Endothelial cell of umbilical vein (primary cell): ENCODE results near the gene PLXNA4. TPM values are rescaled to one million over a fixed set of nuclear protein-coding genes. Genes with fewer than 3 reads are reported as not detected.

ENCODE experiments used
- BruUV-seq: library from RNA; stranded (reverse); fragments of 400-500 nt; replicated peaks from 2 replicates; lab custom pipeline; 2021; lab: Mats Ljungman, UMichigan
- CTCF ChIA-PET: fragments of 300-600, 350-600 bp; sonication (Branson Sonifier 250); formaldehyde crosslinking; loops from one replicate; lab custom pipeline; 2021; ENCODE audit warnings: antibody characterized with exemption, inconsistent platforms; lab: Charles Lee
- POLR2A ChIA-PET: fragments of 300-600, 350-600 bp; sonication (Branson Sonifier 250); formaldehyde crosslinking; loops from one replicate; lab custom pipeline; 2021; ENCODE audit warnings: antibody characterized with exemption, inconsistent platforms; lab: Charles Lee
- DNase-seq: peaks from one replicate; pipeline ENCODE4 v3.0.0-alpha.2; 2011; ENCODE audit warnings: low read depth, low spot score
- FAIRE-seq: peaks from 2 replicates; lab custom pipeline; 2011; peaks lifted over from hg19 to GRCh38; lab: Jason Lieb, UNC
- H2AFZ ChIP-seq: 2 replicates; pipeline ENCODE4 v1.6.0; 2012; ENCODE audit warnings: low read depth, low read length, control low read depth, inconsistent platforms
- H3K27ac ChIP-seq: 2 replicates; pipeline ENCODE4 v1.5.1; 2011; ENCODE audit warnings: low read depth, mild to moderate bottlenecking, control low read depth, low read length, moderate library complexity; ENCODE audit not compliant: insufficient read depth
- H3K27me3 ChIP-seq, 2 experiments: 2 replicates each; pipeline versions ENCODE4 v1.6.0 to v1.6.1; 2011; ENCODE audit warnings: low read length in 2 of 2, mixed read lengths in 1 of 2; ENCODE audit not compliant: control insufficient read depth in 2 of 2, insufficient read depth in 2 of 2
- H3K36me3 ChIP-seq, 2 experiments: 2 replicates in 1 of 2; 3 replicates in 1 of 2; pipeline ENCODE4 v1.5.1; 2011; ENCODE audit warnings: low read length in 2 of 2, mild to moderate bottlenecking in 1 of 2, moderate library complexity in 1 of 2; ENCODE audit not compliant: control insufficient read depth in 2 of 2, insufficient read depth in 2 of 2; ENCODE audit errors: extremely low read depth in 1 of 2
- H3K4me1 ChIP-seq: 3 replicates; pipeline ENCODE4 v1.5.1; 2011; ENCODE audit warnings: mild to moderate bottlenecking, low read length; ENCODE audit not compliant: control insufficient read depth, insufficient read depth; ENCODE audit errors: extremely low read depth
- H3K4me2 ChIP-seq: 2 replicates; pipeline ENCODE4 v1.6.1; 2011; ENCODE audit warnings: low read length, control low read depth, mixed read lengths; ENCODE audit not compliant: insufficient read depth
- H3K4me3 ChIP-seq, 3 experiments: fragments of 200-600 bp in 1 of 3; sonication (generic), shearing (Covaris generic) in 1 of 3; replicated peaks in 1 of 3; 2 replicates each; pipeline ENCODE4 v1.5.1; 2011 to 2016; ENCODE audit warnings: control low read depth in 3 of 3, low read length in 3 of 3, mild to moderate bottlenecking in 2 of 3, inconsistent platforms in 1 of 3, low read depth in 1 of 3, moderate library complexity in 1 of 3; ENCODE audit not compliant: insufficient read depth in 1 of 3
- H3K79me2 ChIP-seq: 2 replicates; pipeline ENCODE4 v1.6.0; 2012; ENCODE audit warnings: low read length, inconsistent platforms; ENCODE audit not compliant: control insufficient read depth, insufficient read depth
- H3K9ac ChIP-seq: replicated peaks from 2 replicates; pipeline ENCODE3; 2011; ENCODE audit warnings: low read length, control low read depth; ENCODE audit not compliant: insufficient read depth; ENCODE audit errors: extremely low read depth
- H3K9me1 ChIP-seq: replicated peaks from 3 replicates; pipeline ENCODE4 v1.6.0; 2011; ENCODE audit warnings: mild to moderate bottlenecking, low read length; ENCODE audit not compliant: control insufficient read depth, insufficient read depth; ENCODE audit errors: extremely low read depth
- H3K9me3 ChIP-seq: replicated peaks from 2 replicates; pipeline ENCODE4 v1.5.1; 2012; ENCODE audit warnings: low read length, inconsistent platforms; ENCODE audit not compliant: control insufficient read depth, insufficient read depth
- H4K20me1 ChIP-seq: replicated peaks from 2 replicates; pipeline ENCODE3; 2011; ENCODE audit warnings: mild to moderate bottlenecking, low read length; ENCODE audit not compliant: control insufficient read depth, insufficient read depth; ENCODE audit errors: extremely low read depth
- CTCF ChIP-seq, 2 donors: IDR thresholded peaks; 1 replicate in 1 of 2; 2 replicates in 1 of 2; pipeline ENCODE4 v1.5.1; 2011; ENCODE audit warnings: low read length in 2 of 2, mild to moderate bottlenecking in 2 of 2, moderate library complexity in 2 of 2, control low read depth in 1 of 2, inconsistent platforms in 1 of 2, low read depth in 1 of 2; ENCODE audit not compliant: insufficient read depth in 1 of 2; ENCODE audit errors: extremely low read depth in 1 of 2
- EZH2 ChIP-seq: IDR thresholded peaks from 2 replicates; pipeline ENCODE4 v1.6.1; 2012; ENCODE audit warnings: borderline replicate concordance, low read depth, mild to moderate bottlenecking, moderate library complexity, low read length, inconsistent platforms; ENCODE audit not compliant: severe bottlenecking
- FOS ChIP-seq: IDR thresholded peaks from 2 replicates; pipeline ENCODE4 v1.6.1; 2011; ENCODE audit warnings: mild to moderate bottlenecking, low read length, moderate library complexity, borderline replicate concordance; ENCODE audit not compliant: insufficient read depth
- GATA2 ChIP-seq: IDR thresholded peaks from 2 replicates; pipeline ENCODE4 v1.7.0; 2011; ENCODE audit warnings: low read depth, mild to moderate bottlenecking, moderate library complexity, mixed read lengths, low read length; ENCODE audit not compliant: insufficient read length, insufficient read depth
- JUN ChIP-seq: IDR thresholded peaks from 2 replicates; pipeline ENCODE4 v1.6.1; 2011; ENCODE audit warnings: borderline replicate concordance, low read depth; ENCODE audit not compliant: insufficient read length, insufficient read depth
- MYC ChIP-seq: IDR thresholded peaks from one replicate; pipeline ENCODE4 v1.6.1; 2011; ENCODE audit warnings: mild to moderate bottlenecking, low read depth, low read length
- POLR2A ChIP-seq: IDR thresholded peaks from 2 replicates; pipeline ENCODE4 v1.6.1; 2012; ENCODE audit warnings: low read depth, mild to moderate bottlenecking, control low read depth, low read length
- POLR2AphosphoS5 ChIP-seq: IDR thresholded peaks from 2 replicates; pipeline ENCODE4 v1.6.1; 2012; ENCODE audit warnings: low read depth, mild to moderate bottlenecking, control low read depth, low read length, moderate library complexity; ENCODE audit not compliant: insufficient read depth
- dilution Hi-C: fragments of 300-500 bp; cut with MboI; formaldehyde crosslinking; loops from one replicate; pipeline ENCODE4 v1.15.0; 2019; ENCODE audit warnings: low sequenced_read_pairs; ENCODE audit not compliant: extremely low pct_ligation_motif_present
- intact Hi-C: fragments of 100-400 bp; cut with micrococcal nuclease; formaldehyde crosslinking; loops from one replicate; pipeline ENCODE4 v1.10.0; 2022
- polyA plus RNA-seq, 4 experiments: library from polyadenylated mRNA; depleted of rRNA in 3 of 4; stranded (reverse) in 3 of 4; unstranded in 1 of 4; fragments of >200 nt; gene quantifications; 2 replicates each; pipeline versions ENCODE4 v1.2.1 to v1.2.3, GENCODE V29; 2011 to 2012; ENCODE audit warnings: missing spikeins in 1 of 4
- total RNA-seq: library from RNA; stranded (reverse); gene quantifications from 2 replicates; pipeline ENCODE4 v1.2.3, GENCODE V29; 2021
- TF ChIP-seq, protein P1 (sequence below): IDR thresholded peaks from 2 replicates; pipeline ENCODE4 v1.6.1; 2011; ENCODE audit not compliant: insufficient read depth, insufficient read length

The PLXNA4 gene
- total and polyA plus RNA-seq, 2 donors (not counting 3 experiments of a cell fraction or from before 2014, with no cell fraction given): 12.1 to 20.4 TPM

DNA sequence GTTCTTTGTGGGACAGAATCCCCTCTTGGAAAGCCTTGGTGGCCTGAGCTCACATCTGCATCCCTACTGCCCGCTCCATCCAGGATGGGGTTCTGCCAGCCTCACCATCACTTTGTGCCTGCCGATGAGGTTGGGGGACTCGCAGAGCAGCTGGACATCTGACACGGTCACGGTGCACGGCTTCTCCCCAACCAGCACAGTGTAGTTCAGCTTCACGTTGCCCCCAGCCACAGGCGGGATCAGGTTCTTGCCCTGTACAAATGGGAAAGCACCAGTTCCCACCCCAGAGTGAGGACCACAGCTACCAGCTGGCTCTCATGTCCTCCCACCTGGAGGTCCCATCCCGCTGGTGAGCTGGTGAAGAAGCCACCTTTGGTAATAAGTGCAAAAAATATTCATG lies 395.8 kb downstream of the PLXNA4 start:
- H3K36me3 ChIP-seq: peaks cover 0 to 37% of the 10 kb centered on the region in 2 experiments
- H3K4me2 ChIP-seq: no peak overlapping the region
- H3K4me1 ChIP-seq: no peaks in the 10 kb centered on the region
- no peak overlapping the region for H2AFZ ChIP-seq
- H3K79me2 ChIP-seq: no peaks in the 10 kb centered on the region
- no peak overlapping the region for H3K27ac ChIP-seq
- no peaks in the 10 kb centered on the region for H3K9me1 ChIP-seq
- POLR2A ChIA-PET: no interaction called here
- no TSS peak for BruUV-seq
- dilution Hi-C loops (no loop called here), intact Hi-C loops (no loop called here)
- H3K9ac ChIP-seq: no peak overlapping the region
- H3K27me3 ChIP-seq: no peaks in the 10 kb centered on the region
- FAIRE-seq: no peak
- no peak for DNase-seq
- CTCF ChIA-PET: interaction anchor here (1.2 to 1.6 kb wide), 2 partner anchors 10 to 321 kb away, joined by 3 to 4 read pairs; no protein-coding TSS in a partner anchor
- no peak overlapping the region for H3K4me3 ChIP-seq
- TF ChIP-seq CTCF (IDR thresholded peaks at IDR 0.05; ENCODE audit: extremely low read depth in 1 of 2, insufficient read depth in 1 of 2, low read depth in 1 of 2, low read length in 2 of 2) (no peak), EZH2 (no peak), POLR2A (no peak), MYC (no peak), JUN (no peak), GATA2 (no peak), FOS (no peak), POLR2AphosphoS5 (no peak)
- TF ChIP-seq, protein P1, sequence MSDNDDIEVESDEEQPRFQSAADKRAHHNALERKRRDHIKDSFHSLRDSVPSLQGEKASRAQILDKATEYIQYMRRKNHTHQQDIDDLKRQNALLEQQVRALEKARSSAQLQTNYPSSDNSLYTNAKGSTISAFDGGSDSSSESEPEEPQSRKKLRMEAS: no peak
- H3K9me3 ChIP-seq: no peaks in the 10 kb centered on the region
- H4K20me1 ChIP-seq: no peaks in the 10 kb centered on the region
